Activated T-cell treated with anti-CD3 and anti-CD28 coated beads for 48 hours (primary cell): ENCODE results near the gene ZCCHC24.

ENCODE experiments used
- DNase-seq: peaks from one replicate; pipeline ENCODE4 v3.0.0-alpha.2; 2020; ENCODE audit warnings: low read depth

ZCCHC24 gene

DNA sequence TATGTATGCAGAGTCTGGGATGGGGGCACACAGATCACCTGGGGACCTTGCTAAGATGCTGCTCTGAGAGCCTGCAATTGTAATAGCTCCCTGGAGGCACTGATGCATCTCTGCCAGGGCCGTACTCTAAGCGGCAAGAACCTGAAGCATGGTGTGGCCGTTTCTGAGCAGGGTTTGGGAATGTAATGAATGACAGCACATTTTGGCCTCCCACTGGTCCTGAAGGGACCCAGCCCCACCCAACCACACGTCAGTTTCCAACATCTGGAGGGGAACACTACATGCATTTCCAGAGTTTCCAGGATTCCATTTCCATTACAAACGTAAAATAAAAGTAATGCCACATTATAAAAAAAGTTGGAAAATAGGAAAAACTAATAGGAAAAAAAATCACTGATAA lies 14.0 kb downstream of the ZCCHC24 start:
- no peak for DNase-seq

DNA sequence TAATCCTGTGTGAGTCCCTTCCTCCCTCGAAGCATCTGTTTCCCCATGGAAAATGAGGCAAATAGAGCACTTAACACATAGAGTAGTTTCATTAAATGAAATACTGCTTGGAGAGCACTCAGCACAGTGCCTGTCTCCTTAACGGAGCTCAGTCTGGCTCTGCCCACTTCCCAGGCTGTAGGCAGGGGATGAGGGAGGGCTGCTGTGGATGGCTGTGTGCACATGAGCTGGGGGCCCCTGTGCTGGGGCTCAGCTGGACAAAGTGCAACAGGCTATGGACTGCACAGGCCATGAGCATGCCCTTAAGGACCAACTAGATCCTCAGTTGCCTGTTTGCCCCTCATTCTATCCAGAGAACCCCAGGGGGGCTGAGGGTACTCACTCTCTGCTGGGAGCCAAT lies 14.5 kb downstream of the ZCCHC24 start:
- DNase-seq, result no peak

DNA sequence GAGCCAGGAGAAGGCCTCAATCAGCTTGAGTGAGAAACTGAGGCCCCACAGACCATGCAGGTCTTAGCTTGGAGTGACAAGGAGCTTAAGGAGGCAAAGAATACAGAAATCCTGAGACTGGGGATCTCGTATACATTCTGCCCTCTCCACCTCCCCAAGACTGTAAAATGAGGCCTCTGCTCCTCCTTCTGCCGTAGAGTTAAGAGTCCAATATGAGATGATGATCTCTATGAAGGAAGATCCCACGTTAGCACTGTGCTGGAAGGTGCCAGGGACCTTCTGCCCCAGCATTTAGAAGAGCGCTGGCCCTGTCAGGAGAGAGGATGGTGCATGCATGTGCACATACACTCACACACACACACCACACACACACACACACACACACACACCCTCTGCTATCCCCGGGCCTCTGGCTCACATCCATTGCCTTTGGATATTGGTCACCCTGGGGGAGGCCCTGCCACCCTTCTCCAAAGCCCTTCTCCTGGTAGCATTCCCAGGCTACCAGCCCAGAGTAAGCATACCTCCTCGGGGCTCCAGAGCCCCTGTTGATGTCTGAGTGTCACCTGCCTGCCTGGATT lies 15.0 kb downstream of the ZCCHC24 start:
- no peak for DNase-seq

DNA sequence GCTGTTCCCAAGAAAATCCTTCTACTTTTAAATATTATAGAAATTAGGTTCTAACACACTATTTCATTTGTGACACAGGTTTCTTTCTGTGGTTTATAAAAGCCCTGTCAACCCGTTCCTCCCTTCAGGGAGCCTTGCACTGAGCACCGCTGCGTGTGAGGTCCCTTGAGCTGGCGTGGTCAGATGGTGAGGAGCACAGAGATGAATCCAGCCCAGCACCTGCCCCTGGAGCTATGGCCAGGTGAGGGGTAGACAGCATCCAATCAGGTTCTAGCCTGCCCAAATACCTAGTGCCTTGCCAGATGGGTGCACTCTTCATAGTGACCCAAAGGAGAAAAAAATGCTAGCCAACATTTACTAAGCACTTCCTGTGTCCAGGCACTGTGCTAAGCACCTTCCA lies 15.7 kb downstream of the ZCCHC24 start:
- DNase-seq, result no peak

DNA sequence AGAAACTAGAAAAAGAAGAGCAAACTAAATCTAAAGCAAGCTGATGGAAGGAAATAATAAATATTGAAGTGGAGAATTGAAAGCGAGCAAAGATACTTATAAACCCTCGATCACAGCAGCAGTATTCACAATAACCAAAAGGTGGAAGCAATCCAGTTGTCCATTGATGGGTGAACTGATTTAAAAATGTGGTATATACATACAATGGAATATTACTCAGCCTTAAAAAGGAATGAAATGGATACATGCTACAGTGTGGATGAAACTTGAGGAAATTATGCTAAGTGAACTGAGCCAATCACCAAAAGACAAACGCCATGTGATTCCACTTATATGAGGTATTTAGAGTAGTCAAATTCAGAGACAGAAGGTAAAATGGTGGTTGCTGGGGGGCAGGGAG lies 17.5 kb downstream of the ZCCHC24 start:
- DNase-seq, result no peak

DNA sequence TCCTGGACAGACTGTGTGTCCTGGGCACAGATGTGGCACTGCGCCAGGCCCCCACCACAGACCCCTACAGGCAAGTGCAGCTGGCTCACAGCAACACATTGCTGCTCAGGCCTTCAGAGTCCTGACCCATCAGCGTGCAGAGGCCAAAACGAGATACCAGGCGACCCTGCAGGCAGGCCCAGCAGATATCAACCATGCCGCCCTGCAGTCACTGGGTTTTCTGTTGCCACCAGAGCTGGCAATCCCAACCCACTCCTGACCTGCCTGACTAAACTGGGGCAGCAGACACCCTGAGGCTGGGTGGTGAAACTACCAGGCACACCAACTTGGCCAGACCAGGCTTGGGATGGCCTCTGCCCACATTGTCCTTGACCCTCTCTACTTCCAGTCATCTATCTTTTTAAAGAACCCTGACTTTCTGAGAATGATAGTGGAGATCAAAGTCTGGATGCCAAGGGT lies 20.3 kb downstream of the ZCCHC24 start:
- DNase-seq, result no peak

DNA sequence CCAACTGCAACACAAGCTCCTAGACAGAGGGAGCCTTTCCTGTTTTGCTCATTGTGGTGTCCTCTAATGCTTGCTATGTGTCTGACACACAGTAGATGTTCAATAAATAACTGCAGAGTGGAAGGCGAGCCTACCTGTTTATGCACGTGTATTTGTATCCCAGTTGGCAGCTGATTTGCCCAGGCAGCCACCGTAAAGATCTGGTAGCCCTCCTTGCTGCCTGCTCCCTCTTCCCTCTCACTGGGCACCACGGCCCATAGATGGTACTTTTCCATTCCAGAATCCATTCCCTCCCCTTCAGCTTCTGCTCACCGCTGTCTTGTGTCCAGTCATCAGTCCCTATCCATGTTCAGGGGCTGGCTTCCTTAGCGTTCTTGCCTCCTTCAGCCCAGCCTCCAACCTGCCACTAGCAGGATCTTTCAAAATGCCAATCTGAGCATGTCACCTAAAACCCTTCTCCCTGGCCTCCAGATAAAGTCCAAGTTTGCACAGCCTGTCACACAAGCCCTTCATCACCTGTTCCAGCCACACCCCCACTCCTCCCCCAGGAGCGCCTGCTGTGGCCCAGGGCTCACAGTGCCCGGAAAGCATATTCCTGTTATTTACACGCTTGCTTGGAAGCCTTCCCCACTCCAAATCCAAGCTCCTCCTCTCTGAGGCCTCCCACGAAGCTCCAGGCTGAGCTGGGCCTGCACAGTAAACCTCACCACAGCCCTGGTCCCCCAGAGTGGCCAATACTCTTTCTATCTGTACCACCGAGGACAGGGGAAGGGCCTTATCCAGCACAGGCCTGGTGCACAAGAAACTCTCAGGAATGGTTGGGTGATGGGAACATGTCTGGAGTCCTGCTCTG lies 21.0 kb downstream of the ZCCHC24 start:
- no peak for DNase-seq

DNA sequence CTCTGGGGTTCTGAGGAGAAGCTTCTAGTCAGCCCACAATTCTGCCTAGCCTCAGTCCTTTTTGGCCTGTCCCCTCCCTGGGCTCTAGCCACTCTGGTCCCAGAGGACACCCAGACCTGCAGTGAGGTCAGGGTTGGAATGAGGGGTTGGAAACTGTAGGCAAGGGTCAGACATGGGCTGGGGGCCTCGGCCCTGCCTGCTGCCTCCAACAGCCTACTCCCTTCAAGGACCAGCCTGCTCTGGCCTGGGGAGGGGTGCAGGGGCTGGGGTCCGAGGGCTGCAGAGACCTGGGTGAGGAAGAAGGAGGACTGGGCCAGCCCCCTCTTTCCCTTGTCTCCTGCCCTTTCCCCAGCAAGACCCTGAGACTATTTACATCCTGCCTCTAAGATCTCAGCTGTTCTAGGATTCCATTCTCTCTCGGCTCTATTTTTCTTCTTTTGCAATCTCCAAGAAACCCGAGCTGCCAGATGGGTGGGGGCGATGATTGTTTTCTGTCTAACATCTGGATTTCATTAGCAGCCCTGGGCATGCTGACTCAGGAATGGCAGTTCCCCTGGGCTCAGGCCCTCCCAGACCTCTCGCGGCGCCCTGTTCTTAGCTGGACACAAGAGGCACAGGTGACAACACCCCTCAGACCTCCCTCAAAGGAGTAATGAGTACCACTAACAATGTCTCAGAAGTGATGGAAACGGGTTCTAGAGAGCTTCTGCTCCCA lies 23.1 kb downstream of the ZCCHC24 start:
- DNase-seq, result no peak

DNA sequence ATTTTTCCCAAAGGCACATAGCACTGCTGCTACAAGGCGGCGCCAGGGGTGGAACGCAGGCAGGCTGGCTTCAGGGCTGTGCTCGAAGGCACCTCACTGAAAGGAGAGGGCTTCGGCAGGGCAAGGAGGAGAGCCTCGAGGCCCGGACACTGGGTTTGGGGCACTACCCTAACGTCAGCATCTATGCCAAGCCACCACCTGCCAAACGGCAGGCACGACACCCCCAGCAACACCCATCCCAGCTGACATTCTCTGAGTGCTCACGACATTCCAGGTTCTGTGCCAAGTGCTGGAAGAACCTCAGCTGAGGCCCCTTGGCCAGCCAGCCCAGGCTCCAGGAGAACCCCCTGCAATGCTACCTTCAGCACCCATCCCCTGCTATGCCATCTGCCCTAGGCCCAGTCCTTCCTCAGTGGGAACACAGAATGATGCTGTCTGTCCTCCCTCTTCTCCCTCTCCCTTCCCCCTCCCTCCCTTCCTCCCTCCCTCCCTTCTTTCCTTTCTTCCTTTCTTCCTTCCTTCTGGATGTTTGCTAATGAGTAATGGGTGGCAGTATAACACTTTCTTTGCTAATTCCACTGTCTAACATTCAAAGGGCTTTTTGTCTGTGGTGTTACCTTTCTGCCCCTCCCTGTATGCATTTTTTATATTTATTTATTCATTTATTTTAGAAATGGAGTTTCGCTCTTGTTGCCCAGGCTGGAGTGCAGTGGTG lies 24.3 kb downstream of the ZCCHC24 start:
- DNase-seq, result no peak

DNA sequence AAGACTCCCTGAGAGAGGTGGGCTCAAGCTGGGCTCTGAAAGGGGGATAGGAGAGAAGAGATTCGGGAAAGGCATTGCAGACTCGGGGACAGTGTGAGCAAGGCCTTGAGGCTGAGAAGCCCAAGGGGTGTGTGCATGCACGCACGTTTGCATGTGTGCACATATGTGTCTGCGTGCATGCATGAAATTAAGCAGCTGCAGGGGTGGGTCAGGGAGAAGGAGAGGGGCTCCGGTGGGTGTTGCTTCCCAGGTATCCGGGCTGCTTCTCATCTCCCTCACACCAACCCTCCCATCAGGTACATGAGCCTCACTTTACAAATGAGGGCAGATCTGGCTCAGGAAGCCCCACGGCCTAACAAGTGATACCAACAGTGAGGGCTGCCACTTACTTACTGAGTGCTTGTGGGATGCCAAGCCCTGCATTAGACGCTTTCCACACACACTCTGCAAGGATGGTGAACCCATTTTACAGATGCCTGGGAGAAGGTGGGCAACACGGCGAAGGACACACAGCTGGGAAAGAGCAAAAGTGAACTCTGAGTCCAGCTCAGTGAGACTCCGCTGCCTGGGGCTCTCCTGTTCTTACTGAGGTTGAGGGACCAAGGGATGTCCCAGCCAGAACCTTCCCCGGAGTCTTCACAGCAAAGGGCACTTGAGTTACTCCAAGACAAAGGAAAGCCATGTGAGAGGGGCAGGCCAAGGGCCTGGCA lies 26.4 kb downstream of the ZCCHC24 start:
- DNase-seq, result no peak

DNA sequence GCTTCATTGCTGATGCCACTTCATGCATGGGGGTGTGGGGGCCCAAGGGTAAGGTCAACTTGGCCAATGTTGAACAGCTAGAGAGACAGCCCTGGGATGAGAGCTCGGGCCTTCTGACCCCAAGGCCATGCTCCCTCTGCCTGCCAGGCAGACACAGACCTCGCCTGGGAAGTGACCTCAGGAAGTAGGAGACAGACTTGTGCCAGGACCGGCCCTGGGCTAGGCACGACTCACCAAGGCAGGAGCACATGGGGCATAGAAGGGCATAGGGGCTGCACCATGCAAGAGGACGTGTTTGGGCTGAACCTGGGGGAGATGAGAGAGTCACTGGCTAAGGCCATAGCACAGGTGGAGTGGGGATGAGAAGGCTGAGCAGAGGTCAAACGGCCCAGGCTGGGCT lies 27.1 kb downstream of the ZCCHC24 start:
- DNase-seq, result no peak

DNA sequence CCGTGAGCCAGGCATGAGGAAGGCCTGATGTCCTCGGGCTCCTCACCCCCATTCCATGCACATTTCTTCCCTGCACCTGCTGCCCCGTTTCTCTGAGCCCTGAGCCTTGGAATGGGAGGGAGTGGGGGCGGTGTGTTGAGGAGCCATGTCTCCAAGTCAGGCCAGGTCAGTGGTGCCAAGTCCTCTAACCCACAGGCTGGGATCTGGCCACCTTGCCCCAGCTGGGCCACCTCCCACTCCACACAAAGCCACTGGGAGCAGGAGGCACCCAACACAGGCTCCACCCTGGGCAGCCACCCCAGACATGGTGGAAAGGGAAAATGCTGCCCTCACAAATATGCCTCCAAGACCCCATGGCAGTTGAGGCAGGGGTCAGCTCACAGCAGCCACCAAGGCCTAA lies 27.7 kb downstream of the ZCCHC24 start:
- DNase-seq, result no peak

DNA sequence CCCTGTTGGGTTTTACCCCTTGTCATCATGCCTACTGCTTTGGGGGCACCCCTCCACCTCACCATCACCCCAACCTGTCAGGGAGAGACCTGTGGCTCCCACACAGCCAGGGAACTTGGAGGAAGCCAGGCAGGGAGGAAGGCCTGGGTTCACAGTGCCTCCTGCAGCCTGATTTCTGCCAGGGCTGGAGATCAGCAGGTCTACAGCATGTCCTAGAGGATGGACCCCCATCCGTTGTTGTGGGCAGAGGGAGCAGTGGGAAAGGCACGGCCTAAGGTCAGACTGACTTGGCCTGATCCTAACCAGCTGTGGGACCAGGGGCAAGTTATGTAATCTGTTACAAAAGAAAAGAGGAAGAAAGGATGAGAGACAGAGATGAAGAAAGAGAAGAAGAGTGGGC lies 28.2 kb downstream of the ZCCHC24 start:
- no peak for DNase-seq

DNA sequence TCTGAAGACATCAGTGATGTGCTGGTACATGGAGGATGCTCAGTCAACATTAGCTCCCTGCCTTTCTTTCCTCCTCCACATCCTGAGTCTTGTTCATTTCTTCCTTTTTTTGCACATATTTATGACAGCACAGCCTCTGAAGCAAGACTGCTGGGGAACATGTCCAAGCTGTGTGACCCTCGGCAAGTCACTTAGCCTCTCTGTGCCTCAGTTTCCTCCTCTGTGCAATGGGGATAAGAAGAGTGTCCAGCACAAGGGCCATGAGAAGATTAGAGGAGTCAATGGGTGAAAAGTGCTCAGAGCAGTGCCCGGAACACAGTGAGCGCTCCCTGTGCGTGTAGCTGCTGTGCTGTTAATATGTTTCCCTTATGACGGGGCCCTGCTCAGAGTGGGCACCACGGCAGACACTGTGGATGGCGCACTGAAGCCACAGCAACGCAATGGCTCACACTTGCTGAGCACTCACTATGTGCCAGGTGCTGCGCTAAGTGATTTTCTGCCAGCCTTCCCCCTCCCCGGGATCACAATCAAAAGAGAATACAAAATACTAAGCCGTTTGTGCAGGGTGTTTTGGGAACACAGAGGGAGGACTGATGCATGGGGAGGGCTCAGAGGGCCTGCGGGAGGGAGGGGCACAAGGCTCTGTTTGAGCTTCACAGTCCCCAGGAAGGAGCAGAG lies 28.7 kb downstream of the ZCCHC24 start:
- no peak for DNase-seq

DNA sequence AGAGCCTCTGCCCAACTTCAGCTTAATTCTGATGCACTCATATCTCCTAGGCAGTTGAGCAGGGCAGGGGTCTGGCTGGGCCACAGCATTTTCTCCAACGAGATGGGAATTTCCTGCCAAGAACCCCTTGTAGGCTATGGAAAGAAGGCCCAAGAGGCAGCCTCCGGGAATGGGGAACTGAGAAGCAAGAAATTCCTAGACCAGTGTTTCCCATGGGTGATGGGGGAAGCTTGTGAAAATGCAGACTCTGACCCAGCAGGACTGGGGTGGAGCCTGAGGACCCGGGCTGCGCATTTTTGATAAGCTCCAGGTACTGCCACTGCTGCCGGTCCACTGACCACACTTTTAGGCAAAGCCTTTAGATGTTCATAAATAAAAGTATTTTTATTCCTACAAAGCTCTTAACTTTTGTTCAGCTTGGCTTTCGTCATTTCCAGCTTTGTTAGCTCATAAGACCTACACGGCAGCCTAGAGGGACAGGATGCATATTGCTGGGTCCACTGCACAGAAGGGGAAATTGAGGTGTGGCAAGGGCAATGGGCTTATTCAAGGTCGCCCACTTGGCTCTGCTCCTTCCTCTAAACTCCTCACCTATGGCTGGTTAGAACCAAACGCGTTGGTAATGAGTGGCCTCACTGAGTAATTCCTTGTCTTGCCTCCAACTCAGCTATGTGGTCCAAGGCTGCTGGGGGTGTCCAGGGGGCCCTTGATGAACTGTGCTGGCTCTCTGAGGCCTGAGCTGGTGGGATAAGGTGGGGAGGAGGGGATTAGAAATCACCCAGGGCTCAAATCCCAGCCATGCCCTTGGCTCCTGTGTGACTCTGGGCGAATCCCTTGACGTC lies 29.5 kb downstream of the ZCCHC24 start:
- DNase-seq, result no peak

DNA sequence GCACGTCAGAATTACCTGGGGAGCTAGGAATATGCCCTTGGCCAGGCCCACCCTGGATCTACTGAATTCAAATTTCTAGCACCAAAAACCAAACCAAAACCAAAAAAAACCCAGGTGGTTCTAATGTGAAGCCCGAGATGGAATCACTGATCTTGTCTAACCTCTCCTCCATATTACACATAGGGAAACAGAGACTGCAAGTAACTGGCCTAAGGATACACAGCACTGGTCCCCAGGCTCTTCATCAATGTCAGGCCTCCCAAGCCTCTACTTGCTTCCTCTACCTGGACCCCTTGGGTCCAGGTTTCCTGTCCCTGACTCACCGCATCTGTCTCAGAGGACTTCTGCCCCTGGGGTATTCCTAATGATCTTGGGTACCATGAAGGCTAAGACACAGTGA lies 30.7 kb downstream of the ZCCHC24 start:
- DNase-seq, result no peak

DNA sequence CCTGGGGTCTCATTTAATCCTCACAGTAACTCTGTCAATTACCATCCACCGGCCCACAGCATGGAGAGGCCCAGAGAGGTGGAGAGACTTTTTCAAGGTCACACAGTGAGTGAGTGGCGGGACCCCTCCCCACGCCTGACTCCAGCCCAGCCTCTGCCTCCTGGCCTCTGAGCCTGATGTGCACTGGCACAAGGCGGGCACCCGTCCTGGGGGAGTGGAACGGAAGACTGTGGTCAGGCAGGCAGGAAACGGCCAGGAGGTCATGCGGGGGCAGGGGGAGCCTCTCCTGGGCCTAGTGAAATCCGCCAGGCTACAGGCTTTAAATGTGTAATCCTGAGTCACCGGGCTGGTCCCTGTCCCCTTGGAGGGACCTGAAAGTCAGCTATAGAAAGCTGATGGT lies 32.2 kb downstream of the ZCCHC24 start:
- no peak for DNase-seq

DNA sequence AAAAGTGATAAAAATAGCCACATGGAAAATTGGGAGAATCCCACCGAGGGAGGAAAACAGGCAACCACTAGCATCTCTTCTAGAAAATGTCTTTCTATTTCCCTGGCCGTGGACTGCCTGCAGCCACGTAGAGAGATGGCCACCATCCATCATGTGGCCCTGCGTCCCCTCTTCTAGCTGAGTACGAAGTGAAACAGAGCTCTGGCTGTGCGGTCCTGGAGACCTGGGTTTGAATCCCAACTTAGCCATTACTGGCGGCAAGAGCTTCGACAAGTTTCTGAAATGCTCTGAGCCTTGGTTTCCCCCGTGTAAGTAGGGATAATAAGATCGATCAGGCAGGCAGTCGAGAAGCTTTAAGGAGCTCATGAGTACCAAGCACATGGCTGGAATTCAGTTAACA lies 32.9 kb downstream of the ZCCHC24 start:
- no peak for DNase-seq

DNA sequence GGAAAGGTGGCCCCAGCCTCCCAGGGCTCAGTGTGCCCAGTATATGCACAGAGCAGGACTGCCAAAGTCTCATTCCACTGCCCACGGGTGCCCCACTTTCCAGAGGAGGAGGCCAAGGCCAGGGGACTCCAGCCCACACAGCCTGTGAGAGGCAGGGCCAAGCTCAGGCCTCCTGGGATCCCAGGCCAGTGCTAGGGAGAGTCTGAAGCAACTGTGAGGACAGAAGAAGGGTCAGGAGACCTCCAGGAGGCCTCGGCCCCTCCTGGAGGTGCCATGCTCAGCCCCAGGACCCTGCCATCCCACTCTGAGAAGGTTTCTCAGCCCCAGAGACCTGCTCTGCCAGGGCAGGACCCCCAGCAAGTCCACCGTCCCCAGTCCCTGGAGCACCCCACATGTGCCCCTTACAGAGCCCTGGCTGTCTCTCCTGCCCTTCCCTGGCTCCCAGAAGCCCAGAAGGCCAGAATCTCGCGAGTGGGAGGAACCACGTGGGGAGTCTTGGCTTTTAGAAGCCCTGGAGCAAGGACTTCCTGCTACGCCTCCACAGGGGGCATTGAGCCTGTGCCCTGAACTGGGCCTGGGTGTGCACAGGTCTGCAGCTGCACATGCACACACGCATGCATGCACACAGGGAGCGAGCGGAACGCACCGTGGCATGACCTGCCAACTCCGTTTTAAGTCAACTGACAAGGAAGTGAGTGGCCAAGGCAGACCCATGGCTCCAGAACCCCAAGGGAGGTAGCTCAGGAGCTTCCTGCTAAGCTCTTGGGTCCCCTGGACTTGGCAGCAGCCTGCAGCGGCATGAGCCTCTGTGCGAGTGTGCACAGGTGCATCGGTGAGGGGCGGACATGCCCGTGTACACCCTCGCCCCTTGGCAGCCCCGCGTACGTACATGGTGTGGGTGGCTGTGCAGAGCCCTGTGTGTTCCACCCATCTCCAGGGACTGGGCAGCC lies 33.6 kb downstream of the ZCCHC24 start:
- DNase-seq, result no peak
